Activated CD8-positive, alpha-beta memory T cell treated with anti-CD3 and anti-CD28 coated beads, Interleukin-2, amount 50 U/mL, for 4 hours (primary cell): ENCODE results near the gene GLS.

Experiments
- DNase-seq: peaks from one replicate; pipeline ENCODE4 v3.0.0-alpha.2; 2020

Gene GLS

GRCh38 chr2:190887089-190887488 is 6.5 kb downstream of the GLS start:
- DNase-seq: no peak

- DNase-seq: no peak
These were observed 7.8 kb downstream of the GLS start for GRCh38 chr2:190888449-190888848.

DNA sequence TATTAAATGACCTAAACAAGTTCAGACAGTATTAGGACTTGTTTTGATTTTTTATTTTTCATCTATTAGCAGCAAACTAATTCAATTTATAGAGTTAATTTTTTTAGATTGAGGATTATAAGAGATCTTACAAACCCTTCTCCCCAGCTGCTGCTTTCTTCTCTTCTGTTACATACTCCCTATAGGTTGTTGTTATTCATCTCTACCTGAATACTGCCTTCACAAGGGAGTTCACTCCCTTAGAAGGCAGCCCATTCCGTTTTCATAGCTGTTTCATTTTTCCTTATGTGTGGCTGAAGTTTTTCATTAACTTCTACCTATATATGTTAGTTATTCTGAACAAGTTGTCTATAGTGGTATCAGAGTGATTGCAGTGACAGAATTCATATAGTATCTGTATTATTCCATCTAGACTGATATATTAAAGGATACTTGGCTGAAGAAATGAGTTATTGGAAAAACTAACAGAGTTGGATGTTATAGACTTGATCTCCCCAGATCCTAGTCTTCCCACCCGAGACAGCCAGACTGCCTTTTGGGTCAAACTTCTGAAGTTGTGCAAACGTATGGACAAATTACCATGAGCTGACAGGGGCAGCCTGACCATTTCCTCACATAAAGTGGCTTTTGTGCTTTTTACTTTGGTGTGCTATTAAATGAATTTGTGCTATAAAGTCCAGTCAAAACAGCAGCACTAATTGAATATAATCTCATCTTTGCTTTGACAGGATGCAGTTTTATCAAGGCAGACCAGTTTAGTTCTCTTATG is 8.7 kb downstream of the GLS start:
- no peak for DNase-seq

GRCh38 chr2:190891372-190891771 is 10.8 kb downstream of the GLS start:
- DNase-seq: no peak

- no peak for DNase-seq
These were observed 11.3 kb downstream of the GLS start for GRCh38 chr2:190891889-190892288.

DNA sequence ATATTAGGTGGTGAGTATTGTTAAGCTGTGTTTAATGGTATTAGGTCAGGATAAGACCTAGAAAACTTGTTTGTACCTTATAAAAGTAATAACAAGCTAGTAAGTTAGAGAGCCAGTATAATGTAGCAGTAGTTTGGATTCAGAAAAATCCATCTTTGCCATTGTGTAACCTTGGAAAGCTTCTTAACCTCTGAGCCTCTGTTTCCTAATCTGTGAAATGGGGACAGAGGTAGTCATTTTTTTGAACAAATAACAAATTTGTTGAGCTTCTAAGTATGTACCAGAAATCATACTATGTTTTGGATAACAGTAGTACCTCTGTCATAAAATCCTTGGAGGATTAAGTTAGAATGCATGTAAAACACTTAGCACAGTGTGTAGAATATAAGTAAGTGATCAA is 12.5 kb downstream of the GLS start:
- DNase-seq: no peak

DNA sequence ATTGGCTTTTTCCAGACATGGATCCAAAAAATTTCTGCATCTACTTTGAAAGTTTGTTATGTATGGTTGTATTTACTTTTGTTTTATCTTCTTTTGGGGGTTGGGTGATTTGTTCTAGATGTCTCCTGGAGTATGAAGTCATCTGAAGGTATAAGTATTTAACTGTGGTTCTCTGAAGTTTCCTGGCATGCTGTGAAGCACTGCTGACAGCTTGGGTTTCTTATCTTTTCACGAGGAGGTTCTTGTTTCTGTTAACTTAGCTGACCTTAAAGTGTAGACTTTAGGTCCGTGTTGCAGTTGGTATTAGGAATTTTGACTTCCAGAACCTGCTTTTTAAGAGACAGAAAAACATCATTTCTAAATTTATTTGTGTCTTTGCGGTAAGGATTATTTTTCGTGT is 15.9 kb downstream of the GLS start:
- no peak for DNase-seq

GRCh38 chr2:190903693-190904450 is 23.3 kb downstream of the GLS start:
- no peak for DNase-seq

DNA sequence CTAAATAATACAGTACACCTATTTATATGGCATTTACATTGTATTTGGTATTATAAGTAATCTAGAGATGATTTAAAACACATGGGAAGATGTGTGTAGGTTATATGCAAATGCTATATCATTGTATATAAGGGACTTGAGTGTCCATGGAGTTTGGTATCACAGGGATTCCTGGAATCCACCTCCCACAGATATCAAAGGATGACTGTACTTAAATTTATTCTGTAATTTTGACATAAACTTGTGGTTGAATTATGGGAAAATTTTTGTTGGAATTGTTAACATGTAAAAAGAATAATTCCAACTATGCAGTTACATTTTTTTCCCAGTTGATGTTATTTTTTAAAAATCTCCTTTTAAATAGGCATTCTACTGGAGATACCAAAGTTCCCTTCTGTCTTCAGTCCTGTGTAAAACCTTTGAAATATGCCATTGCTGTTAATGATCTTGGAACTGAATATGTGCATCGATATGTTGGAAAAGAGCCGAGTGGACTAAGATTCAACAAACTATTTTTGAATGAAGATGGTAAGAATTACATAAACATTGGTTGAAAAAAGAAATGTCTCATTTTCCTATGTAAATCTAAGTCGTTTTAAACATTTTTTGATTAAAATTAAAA is 24.1 kb downstream of the GLS start:
- no peak for DNase-seq

DNA sequence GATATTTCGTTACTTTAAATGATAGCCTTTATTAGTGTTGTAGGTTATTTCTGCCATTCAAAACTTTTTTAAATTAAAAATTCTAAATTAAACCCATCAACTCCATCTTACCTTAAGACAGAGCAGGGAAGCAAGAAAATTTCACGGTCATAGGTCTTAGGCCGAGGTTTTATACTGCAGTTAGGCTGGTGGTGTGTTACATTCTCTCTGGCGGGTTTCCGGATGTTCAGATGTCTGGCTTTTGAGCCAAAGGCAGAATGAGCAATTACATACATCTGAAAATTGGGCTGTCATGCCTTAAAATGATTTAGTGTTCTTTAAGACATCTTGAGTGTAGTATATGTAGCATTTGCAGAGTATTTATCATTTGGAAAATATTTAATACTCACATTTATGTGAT is 27.9 kb downstream of the GLS start:
- no peak for DNase-seq

DNA sequence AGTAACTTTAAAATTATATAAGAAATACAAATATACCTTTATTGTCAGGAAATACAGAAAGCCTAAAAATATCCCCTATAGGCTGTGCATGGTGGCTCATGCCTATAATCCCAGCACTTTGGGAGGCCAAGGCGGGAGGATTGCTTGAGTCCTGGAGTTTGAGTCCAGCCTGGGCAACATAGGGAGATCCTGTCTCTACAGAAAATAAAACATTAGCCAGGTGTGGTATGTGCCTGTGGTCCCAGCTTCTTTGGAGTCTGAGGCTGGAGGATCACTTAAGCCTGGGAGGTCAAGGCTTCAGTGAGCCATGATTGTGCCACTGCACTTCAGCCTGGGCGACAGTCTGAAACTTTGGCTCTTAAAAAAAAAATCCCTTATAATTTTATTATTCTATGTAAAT is 29.1 kb downstream of the GLS start:
- no peak for DNase-seq

- DNase-seq: no peak
These were observed 29.9 kb downstream of the GLS start for GRCh38 chr2:190910341-190911136.

DNA sequence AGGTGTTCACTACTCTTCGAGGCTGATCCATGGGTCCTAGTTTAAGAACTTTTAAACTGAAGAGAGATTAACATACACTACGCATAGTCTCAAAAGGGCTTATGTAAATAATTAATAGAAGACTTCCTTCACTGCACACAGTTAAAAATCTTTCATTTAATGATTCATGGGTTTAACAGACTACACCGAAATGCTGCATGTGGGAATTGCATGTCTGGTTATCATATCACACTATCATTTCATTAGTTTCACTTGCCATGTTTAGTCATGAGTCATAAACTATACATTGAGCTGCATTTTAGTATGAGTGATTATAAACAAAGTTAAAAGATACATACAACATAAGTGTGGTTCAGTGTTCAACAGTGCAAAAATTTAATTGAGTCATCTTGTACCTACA is 31.2 kb downstream of the GLS start:
- DNase-seq: no peak

DNA sequence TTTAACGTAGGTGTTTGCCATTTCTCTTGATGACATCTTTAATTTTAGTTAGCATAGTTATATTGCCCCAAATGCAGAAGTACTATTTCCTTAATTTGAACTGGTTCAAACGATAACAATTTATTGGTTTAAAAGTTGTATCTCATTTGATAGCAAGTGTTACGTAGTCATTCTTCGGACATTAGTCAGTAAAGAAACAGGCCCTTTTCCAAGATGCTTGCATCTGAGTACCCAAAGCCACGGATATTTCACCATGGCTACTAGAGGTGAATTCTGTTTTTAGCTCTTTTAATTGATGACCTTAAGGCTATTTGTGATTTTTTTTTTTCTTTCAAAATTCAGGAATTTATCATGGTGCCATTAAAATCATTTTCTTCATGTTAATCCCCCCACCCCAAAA is 32.1 kb downstream of the GLS start:
- no peak for DNase-seq

DNA sequence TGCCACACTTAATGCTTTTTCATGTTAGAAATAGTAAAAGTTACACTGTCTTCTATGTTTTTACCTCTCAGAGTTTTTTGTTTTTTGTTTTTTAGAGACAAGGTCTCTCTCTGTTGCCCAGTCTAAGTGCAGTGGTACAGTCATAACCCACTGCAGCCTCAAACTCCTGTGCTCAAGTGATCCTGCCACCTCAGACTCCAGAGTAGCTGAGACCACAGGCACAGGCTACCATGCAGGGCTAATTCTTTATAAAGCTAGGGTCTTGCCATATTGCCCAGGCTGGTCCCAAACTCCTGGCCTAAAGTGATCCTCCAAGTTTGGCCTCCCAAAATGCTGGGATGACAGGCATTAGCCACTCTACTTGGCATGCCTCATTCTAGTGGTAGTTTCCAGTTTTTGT is 33.1 kb downstream of the GLS start:
- no peak for DNase-seq

GRCh38 chr2:190916829-190917228 is 36.2 kb downstream of the GLS start:
- DNase-seq: no peak

DNA sequence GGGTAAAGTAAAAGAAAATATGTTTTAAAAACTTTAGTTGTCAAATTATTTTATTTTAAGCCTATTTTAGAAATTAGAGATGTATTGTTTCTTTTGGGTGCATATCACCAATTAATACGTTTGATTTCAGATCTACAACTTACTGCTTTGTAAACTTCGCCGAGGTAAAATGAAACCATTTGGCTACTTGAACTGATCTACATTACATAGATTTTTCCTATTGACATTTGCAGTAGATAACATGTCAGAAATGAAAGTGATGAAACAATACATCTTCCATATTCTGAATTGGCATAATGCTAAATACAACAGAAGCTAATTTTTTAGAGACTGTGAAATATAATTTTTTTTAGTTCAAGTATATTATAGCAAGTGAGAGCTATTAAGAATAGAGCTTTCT is 39.5 kb downstream of the GLS start:
- DNase-seq: no peak

GRCh38 chr2:190922376-190922775 is 41.8 kb downstream of the GLS start:
- DNase-seq: no peak

DNA sequence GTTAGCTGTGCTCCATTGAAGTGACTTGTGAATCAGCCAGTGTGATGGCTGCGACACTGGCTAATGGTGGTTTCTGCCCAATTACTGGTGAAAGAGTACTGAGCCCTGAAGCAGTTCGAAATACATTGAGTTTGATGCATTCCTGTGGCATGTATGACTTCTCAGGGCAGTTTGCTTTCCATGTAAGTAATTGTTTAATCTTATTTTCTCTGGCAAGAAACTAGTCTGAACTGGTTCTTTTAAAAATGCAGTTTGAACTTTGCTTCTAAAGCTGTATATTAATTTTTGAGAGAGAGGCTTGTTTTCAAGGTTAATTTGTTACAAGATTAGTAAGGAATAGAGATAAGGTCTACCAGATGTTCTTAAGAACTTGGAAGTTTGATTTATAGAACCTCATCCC is 46.7 kb downstream of the GLS start:
- DNase-seq: no peak

GRCh38 chr2:190929919-190930318 is 49.3 kb downstream of the GLS start:
- no peak for DNase-seq

- no peak for DNase-seq
These were observed 49.8 kb downstream of the GLS start for GRCh38 chr2:190930411-190930810.

DNA sequence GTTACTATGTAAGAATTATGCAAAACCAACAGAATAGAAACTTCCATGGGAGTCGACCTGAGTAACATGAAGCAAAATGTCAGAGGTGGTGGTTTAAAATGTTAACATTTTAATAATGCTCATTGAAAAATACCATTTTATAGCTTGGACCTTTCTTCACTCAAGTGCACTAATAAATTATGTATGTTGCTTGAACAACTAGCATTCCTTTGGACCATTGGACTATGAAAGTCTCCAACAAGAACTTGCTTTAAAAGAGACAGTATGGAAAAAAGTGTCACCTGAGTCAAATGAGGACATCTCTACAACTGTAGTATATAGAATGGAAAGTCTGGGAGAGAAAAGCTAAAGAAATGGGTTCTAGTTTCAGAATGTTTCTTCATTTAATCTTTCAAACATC is 51.9 kb downstream of the GLS start:
- DNase-seq: no peak

- DNase-seq: no peak
These were observed 52.7 kb downstream of the GLS start for GRCh38 chr2:190933361-190933760.
